ENCODE measurements around the gene STN1. TPM values are rescaled to one million over a fixed set of nuclear protein-coding genes. Genes with fewer than 3 reads are reported as not detected.
A peak's percentile ranks its signal among the peaks of the same experiment; 100 is the strongest.

Gene STN1
- total and polyA plus RNA-seq, 9 of the 15 experiments (the other 6 are each of a cell fraction or from before 2014, with no cell fraction given), result 9.1 to 19.6 (median 13.8) TPM

DNA sequence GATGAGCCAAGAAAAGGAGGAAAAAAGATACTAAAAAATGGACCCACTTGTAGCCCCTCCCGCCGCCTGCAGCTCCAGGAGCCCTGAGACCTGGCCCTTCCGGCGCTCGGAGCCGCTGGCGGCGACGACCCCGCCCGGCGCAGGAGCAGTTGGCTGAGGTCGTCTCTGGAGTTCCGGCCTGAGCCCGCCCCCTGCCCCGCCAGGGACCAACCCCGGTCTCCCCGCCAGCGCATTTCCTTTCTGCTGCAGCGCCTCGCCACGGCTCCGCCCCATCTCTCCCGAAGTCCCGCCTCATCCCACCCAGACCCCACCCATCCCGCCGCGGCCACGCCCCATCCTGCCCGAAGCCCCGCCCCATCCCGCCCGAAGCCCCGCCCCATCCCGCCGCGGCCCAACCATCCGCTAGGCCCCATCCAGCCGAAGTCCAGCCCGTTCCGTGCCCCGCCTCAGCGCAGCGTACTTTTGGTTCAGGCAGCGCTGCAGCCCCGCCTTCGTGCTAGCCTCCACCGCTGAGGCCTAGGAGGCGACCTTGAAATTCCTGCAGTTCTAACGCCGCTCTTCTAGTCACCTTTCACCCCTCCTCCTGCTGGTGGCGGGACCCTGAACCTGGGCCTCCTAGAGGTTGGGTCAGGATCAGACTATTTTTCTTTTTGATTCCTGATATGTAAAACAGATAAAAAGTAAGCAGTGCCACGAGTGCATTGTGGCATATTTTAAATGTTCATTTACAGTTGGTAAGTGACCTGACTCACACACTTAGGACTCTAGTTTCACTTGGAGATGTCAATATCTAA, at the start of gene STN1 (continued):
- TF ChIP-seq, protein P1, sequence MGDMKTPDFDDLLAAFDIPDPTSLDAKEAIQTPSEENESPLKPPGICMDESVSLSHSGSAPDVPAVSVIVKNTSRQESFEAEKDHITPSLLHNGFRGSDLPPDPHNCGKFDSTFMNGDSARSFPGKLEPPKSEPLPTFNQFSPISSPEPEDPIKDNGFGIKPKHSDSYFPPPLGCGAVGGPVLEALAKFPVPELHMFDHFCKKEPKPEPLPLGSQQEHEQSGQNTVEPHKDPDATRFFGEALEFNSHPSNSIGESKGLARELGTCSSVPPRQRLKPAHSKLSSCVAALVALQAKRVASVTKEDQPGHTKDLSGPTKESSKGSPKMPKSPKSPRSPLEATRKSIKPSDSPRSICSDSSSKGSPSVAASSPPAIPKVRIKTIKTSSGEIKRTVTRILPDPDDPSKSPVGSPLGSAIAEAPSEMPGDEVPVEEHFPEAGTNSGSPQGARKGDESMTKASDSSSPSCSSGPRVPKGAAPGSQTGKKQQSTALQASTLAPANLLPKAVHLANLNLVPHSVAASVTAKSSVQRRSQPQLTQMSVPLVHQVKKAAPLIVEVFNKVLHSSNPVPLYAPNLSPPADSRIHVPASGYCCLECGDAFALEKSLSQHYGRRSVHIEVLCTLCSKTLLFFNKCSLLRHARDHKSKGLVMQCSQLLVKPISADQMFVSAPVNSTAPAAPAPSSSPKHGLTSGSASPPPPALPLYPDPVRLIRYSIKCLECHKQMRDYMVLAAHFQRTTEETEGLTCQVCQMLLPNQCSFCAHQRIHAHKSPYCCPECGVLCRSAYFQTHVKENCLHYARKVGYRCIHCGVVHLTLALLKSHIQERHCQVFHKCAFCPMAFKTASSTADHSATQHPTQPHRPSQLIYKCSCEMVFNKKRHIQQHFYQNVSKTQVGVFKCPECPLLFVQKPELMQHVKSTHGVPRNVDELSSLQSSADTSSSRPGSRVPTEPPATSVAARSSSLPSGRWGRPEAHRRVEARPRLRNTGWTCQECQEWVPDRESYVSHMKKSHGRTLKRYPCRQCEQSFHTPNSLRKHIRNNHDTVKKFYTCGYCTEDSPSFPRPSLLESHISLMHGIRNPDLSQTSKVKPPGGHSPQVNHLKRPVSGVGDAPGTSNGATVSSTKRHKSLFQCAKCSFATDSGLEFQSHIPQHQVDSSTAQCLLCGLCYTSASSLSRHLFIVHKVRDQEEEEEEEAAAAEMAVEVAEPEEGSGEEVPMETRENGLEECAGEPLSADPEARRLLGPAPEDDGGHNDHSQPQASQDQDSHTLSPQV (IDR thresholded peaks at IDR 0.05), result peak; percentile 85
- peak; percentile 50; the same call in 1 of the 2 replicates for TF ChIP-seq BCOR (IDR thresholded peaks at IDR 0.05)
- 0 out of 2 replicates have a peak, but pooled peaks have one; percentile 15 for TF ChIP-seq MEF2A (IDR thresholded peaks at IDR 0.05; ENCODE audit: control insufficient read depth, low read depth, low read length)
- TF ChIP-seq BRF1 (IDR thresholded peaks at IDR 0.05; ENCODE audit: borderline replicate concordance, extremely low read depth, insufficient read length), result no peak
- TF ChIP-seq ATF6 (CRISPR knock-in tag; IDR thresholded peaks at IDR 0.05), result no peak
- TF ChIP-seq POLR2B (IDR thresholded peaks at IDR 0.05; ENCODE audit: low read depth, partially characterized antibody), result peak; percentile 78
- no peak for TF ChIP-seq SRSF3 (IDR thresholded peaks at IDR 0.05; ENCODE audit: insufficient read depth, low read length)
- no peak for TF ChIP-seq SMARCA5 (IDR thresholded peaks at IDR 0.05)
- TF ChIP-seq IRF1 (CRISPR knock-in tag; IDR thresholded peaks at IDR 0.05; ENCODE audit: borderline replicate concordance), result no peak
- no peak for TF ChIP-seq RUNX1 (IDR thresholded peaks at IDR 0.05; ENCODE audit: low read depth)
- peak; percentile 45 for TF ChIP-seq SMAD1 (IDR thresholded peaks at IDR 0.05; ENCODE audit: low read depth, low read length, partially characterized antibody)
- TF ChIP-seq TEAD4 (IDR thresholded peaks at IDR 0.05; ENCODE audit: low read length), result peak; percentile 72
- TF ChIP-seq TEAD4 (CRISPR knock-in tag; IDR thresholded peaks at IDR 0.05; ENCODE audit: borderline replicate concordance), result no peak
- TF ChIP-seq, protein P2, sequence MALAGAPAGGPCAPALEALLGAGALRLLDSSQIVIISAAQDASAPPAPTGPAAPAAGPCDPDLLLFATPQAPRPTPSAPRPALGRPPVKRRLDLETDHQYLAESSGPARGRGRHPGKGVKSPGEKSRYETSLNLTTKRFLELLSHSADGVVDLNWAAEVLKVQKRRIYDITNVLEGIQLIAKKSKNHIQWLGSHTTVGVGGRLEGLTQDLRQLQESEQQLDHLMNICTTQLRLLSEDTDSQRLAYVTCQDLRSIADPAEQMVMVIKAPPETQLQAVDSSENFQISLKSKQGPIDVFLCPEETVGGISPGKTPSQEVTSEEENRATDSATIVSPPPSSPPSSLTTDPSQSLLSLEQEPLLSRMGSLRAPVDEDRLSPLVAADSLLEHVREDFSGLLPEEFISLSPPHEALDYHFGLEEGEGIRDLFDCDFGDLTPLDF (CRISPR knock-in tag; IDR thresholded peaks at IDR 0.05), result no peak
- TF ChIP-seq TBP (optimal IDR thresholded peaks at IDR 0.05; ENCODE audit: low read depth, low read length), result peak; percentile 52
- TF ChIP-seq E2F5 (CRISPR knock-in tag; IDR thresholded peaks at IDR 0.05), result no peak
- peak; percentile 53; the same call in 1 of the 2 replicates for TF ChIP-seq POLR2AphosphoS5 (IDR thresholded peaks at IDR 0.05; ENCODE audit: control insufficient read depth, insufficient read depth, low read depth, low read length)

Data from K562 (cell line).